ENCODE results near the gene PTGFRN.

DNA sequence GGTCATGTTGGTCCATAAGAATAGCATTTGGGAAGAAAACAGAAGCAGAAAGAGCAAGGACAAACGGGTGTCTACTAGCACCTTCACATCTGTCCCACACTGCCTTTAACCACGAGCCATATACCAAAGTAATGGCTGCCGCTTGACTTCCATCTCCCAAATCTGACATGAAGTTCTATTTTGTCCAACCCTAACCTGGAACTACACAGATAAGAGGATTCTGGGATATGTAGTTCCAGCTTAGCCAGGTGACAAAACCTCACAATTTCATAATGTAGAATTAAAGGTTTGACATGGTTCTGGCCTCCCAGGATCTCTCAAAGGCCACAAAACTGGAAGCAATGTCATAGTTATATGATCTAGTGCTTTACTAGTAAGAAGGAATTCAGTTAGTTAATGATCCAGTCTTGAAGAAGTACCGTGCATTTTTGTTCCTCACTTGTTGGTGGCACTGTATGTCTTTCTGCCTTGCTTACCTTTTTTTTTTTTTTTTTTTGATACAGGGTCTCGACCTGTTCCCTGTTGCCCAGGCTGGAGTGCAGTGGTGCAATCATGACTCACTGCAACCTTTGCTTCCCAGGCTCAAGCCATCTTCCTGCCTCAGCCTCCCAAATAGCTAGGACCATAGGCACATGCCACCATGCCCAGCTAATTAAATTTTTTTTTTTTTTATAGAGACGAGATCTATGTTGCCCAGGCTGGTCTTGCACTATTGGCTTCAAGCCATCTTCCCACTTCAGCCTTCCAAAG is 17.5 kb downstream of the PTGFRN start:
- no peak for TF ChIP-seq ZNF274 (IDR thresholded peaks at IDR 0.05; ENCODE audit: low read depth, low read length)
- no peak for TF ChIP-seq SUZ12 (IDR thresholded peaks at IDR 0.05; ENCODE audit: extremely low read depth, insufficient read depth, insufficient read length)
- TF ChIP-seq YY1 (IDR thresholded peaks at IDR 0.05; ENCODE audit: insufficient read depth, insufficient read length): no peak
